ENCODE results near the gene CD69. TPM values are rescaled to one million over a fixed set of nuclear protein-coding genes. Genes with fewer than 3 reads are reported as not detected.
"Not testable (repeated sequence)": the region's sequence is repeated elsewhere in the genome, so short reads cannot be mapped to it uniquely, and the experiment has no call there.

The CD69 gene
- total RNA-seq, 2 experiments from 2014 or later = 196 to 197 TPM

GRCh38 chr12:9708853-9709252, 51.8 kb downstream of the CD69 start:
- Mint-ChIP-seq H3K9me3 (peaks cover 16% of the 10 kb centered on the region), H3K27ac (peak overlapping the region; percentile 70), H3K4me3 (no peak overlapping the region), H3K36me3 (ENCODE audit: low read depth) (peaks cover 27% of the 10 kb centered on the region), H3K27me3 (no peaks in the 10 kb centered on the region), H3K4me1 (peaks cover 40% of the 10 kb centered on the region)
- CTCF ChIA-PET = interaction anchor here (0.5 to 6.4 kb wide), 25 partner anchors 8 to 240 kb away, joined by 3 to 74 read pairs (median 5); partner anchors contain the start of gene KLRB1
- POLR2A ChIA-PET = interaction anchor here (0.6 to 2.9 kb wide), 19 partner anchors 9 to 94 kb away, joined by 3 to 25 read pairs (median 7); no protein-coding TSS in a partner anchor
- DNase-seq = no peak

GRCh38 chr12:9707864-9708808, 52.6 kb downstream of the CD69 start:
- Mint-ChIP-seq H3K4me1 (peaks cover 40% of the 10 kb centered on the region), H3K27me3 (no peaks in the 10 kb centered on the region), H3K4me3 (peak overlapping the region; percentile 7), H3K36me3 (ENCODE audit: low read depth) (peaks cover 27% of the 10 kb centered on the region), H3K9me3 (peaks cover 16% of the 10 kb centered on the region), H3K27ac (peak overlapping the region; percentile 70)
- ChIA-PET CTCF (interaction anchor here (0.5 to 6.4 kb wide), 31 partner anchors 8 to 240 kb away, joined by 3 to 74 read pairs (median 4); partner anchors contain the start of gene KLRB1), POLR2A (interaction anchor here (0.6 to 2.8 kb wide), 22 partner anchors 8 to 93 kb away, joined by 3 to 25 read pairs (median 7); partner anchors contain the start of gene CLEC2D)
- peak; percentile 74 for DNase-seq

GRCh38 chr12:9707356-9707755, 53.3 kb downstream of the CD69 start:
- ChIA-PET POLR2A (interaction anchor here (1.1 to 2.8 kb wide), 11 partner anchors 18 to 69 kb away, joined by 4 to 25 read pairs (median 8); partner anchors contain the start of gene CLEC2D), CTCF (interaction anchor here (1.2 to 6.4 kb wide), 10 partner anchors 8 to 239 kb away, joined by 3 to 74 read pairs (median 10); no protein-coding TSS in a partner anchor)
- peaks cover 16% of the 10 kb centered on the region for H3K9me3 Mint-ChIP-seq
- H3K27ac Mint-ChIP-seq = peak overlapping the region; percentile 70
- H3K36me3 Mint-ChIP-seq (ENCODE audit: low read depth) = peaks cover 27% of the 10 kb centered on the region
- peaks cover 47% of the 10 kb centered on the region for H3K4me1 Mint-ChIP-seq
- no peaks in the 10 kb centered on the region for H3K27me3 Mint-ChIP-seq
- DNase-seq = no peak
- H3K4me3 Mint-ChIP-seq = no peak overlapping the region

GRCh38 chr12:9706086-9706685, 54.5 kb downstream of the CD69 start:
- ChIA-PET CTCF (interaction anchor here (1.1 to 6.4 kb wide), 4 partner anchors 18 to 375 kb away, joined by 4 to 74 read pairs (median 10); no protein-coding TSS in a partner anchor), POLR2A (interaction anchor here (0.8 to 2.8 kb wide), 4 partner anchors 20 to 68 kb away, joined by 3 to 18 read pairs (median 5); no protein-coding TSS in a partner anchor)
- H3K4me3 Mint-ChIP-seq = no peak overlapping the region
- no peaks in the 10 kb centered on the region for H3K27me3 Mint-ChIP-seq
- H3K27ac Mint-ChIP-seq = peak overlapping the region; percentile 33
- peaks cover 27% of the 10 kb centered on the region for H3K36me3 Mint-ChIP-seq (ENCODE audit: low read depth)
- DNase-seq = no peak
- peaks cover 16% of the 10 kb centered on the region for H3K9me3 Mint-ChIP-seq
- H3K4me1 Mint-ChIP-seq = peaks cover 59% of the 10 kb centered on the region

- CTCF ChIA-PET, DNase-seq, H3K27ac Mint-ChIP-seq, H3K27me3 Mint-ChIP-seq, H3K4me3 Mint-ChIP-seq: not testable (repeated sequence)
- POLR2A ChIA-PET = interaction anchor here (0.6 to 2.0 kb wide), 3 partner anchors 33 to 57 kb away, joined by 3 to 8 read pairs (median 4); no protein-coding TSS in a partner anchor
- Mint-ChIP-seq H3K9me3 (peaks cover 16% of the 10 kb centered on the region), H3K4me1 (peaks cover 75% of the 10 kb centered on the region), H3K36me3 (ENCODE audit: low read depth) (peaks cover 37% of the 10 kb centered on the region)
Observed at GRCh38 chr12:9704561-9704960, 56.1 kb downstream of the CD69 start.

Other genes with a start within 250 kb of the CD69 start
- gene KLRB1, start 153.0 kb downstream of the CD69 start, total RNA-seq = 10 to 100 TPM; 17.4 to 19.4 TPM
- 100 to 1,000 TPM; 446 to 449 TPM for gene CLEC2D, start 91.2 kb downstream of the CD69 start, total RNA-seq
- gene CLECL1, start 27.8 kb downstream of the CD69 start, total RNA-seq = 10 to 100 TPM; 13.5 to 15.4 TPM
- gene KLRF1, start 66.6 kb upstream of the CD69 start, total RNA-seq = under 1 TPM; 0.38 to 0.48 TPM
- 10 to 100 TPM; 79.6 to 79.7 TPM for gene CLEC2B, start 108.5 kb upstream of the CD69 start, total RNA-seq
- gene KLRF2, start 120.6 kb upstream of the CD69 start, total RNA-seq = not detected
- not detected for gene CLEC2A, start 171.5 kb upstream of the CD69 start, total RNA-seq
- under 1 TPM; 0.60 to 0.65 TPM for gene CLEC12A, start 210.5 kb upstream of the CD69 start, total RNA-seq
- not detected for gene CLEC1B, start 238.2 kb upstream of the CD69 start, total RNA-seq
- not detected for gene CLEC12B, start 249.7 kb upstream of the CD69 start, total RNA-seq

Data from activated CD4-positive, alpha-beta memory T cell treated with anti-CD3 and anti-CD28 coated beads, Interleukin-2, amount 10 ng/mL, durations not matched to agents 7 days and 5 days (primary cell).